AG04449 (cell line): Measurements from ENCODE around the gene AADACL2.
"Not testable (repeated sequence)": the region's sequence is repeated elsewhere in the genome, so short reads cannot be mapped to it uniquely, and the experiment has no call there.

Experiments used
- CTCF ChIA-PET: fragments of 350-600 bp; formaldehyde crosslinking; extraction: SDS; loops from one replicate; lab custom pipeline; 2021; ENCODE audit warnings: antibody characterized with exemption; lab: Yijun Ruan, JAX
- POLR2A ChIA-PET: fragments of 400-600, 350-600 bp; formaldehyde crosslinking; extraction: SDS; loops from one replicate; lab custom pipeline; 2020; ENCODE audit warnings: antibody characterized with exemption, inconsistent platforms; lab: Yijun Ruan, JAX
- DNase-seq: peaks from one replicate; pipeline ENCODE4 v3.0.0-alpha.2; 2010; ENCODE audit warnings: low read depth, low spot score
- H3K4me3 ChIP-seq: 2 replicates; pipeline ENCODE4 v1.5.1; 2011; ENCODE audit warnings: low read depth, mild to moderate bottlenecking, control low read depth, low read length
- CTCF ChIP-seq: IDR thresholded peaks from one replicate; pipeline ENCODE4 v1.5.1; 2011; ENCODE audit warnings: mild to moderate bottlenecking, moderate library complexity, low read length, control low read depth, inconsistent platforms; ENCODE audit not compliant: insufficient read depth; ENCODE audit errors: missing control alignments

Gene AADACL2

DNA sequence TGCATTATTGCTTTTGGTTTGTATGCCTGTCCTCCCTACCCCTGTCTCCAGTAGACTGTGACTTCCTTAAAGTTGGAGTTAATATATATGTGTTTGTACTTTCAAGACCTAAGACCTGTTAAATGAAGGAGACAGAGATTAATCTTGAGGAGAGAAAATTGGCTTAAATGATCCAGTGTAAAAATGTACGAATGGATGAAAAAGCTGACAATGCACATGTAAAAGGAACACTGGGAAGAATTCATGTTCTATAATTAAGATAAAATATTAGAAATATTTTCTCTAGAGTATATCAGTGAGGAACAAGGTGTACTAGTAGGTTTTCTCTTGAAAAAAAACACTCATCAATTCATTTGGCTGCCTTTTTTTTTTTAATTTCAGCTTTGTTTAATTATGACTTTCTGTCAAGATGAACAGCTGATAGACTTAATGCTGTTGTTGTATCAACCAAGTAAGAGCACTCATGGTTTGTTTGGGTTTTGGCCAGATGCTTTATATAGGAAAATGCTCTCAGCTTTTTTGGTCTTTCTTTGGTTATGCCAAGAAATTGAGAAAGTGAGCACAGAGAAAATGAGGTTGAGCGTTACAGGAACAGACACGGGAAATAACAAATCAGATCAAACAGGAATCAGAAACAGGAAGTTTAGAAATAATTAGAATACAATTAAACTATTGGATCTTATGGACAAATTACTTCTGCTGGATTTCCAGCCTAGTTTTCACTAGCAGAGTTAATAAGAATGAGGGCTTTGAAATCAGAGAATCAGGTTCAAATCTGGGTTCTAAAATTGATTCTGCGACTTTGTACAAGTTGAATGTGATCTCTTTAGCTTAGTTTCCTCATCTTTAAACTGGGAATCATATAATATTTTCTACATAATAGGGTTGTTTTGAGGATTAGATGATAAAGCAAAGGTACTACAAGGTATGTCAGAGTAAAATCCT, 41.9 kb downstream of the AADACL2 start:
- CTCF ChIA-PET: no interaction called here
- no peak for TF ChIP-seq CTCF
- POLR2A ChIA-PET: no interaction called here
- H3K4me3 ChIP-seq: no peak overlapping the region
- DNase-seq: no peak

GRCh38 chr3:151776259-151776740, 42.6 kb downstream of the AADACL2 start:
- no peak for TF ChIP-seq CTCF
- H3K4me3 ChIP-seq: no peak overlapping the region
- ChIA-PET CTCF (no interaction called here), POLR2A (no interaction called here)
- no peak for DNase-seq

GRCh38 chr3:151777880-151778279, 44.2 kb downstream of the AADACL2 start:
- ChIA-PET CTCF (interaction anchor here (1.1 to 1.6 kb wide), 2 partner anchors 12 to 16 kb away, joined by 3 to 4 read pairs; no protein-coding TSS in a partner anchor), POLR2A (interaction anchor here (0.6 kb wide), 1 partner anchor 197 kb away, joined by 3 read pairs; no protein-coding TSS in a partner anchor)
- no peak for TF ChIP-seq CTCF
- DNase-seq: no peak
- no peak overlapping the region for H3K4me3 ChIP-seq

GRCh38 chr3:151787626-151788025, 53.9 kb downstream of the AADACL2 start:
- TF ChIP-seq CTCF: no peak
- ChIA-PET CTCF (no interaction called here), POLR2A (no interaction called here)
- no peak overlapping the region for H3K4me3 ChIP-seq
- no peak for DNase-seq

- no peak for DNase-seq
- TF ChIP-seq CTCF: no peak
- H3K4me3 ChIP-seq: no peak overlapping the region
- ChIA-PET POLR2A (no interaction called here), CTCF (no interaction called here)
These were observed 54.7 kb downstream of the AADACL2 start for GRCh38 chr3:151788401-151788800.

DNA sequence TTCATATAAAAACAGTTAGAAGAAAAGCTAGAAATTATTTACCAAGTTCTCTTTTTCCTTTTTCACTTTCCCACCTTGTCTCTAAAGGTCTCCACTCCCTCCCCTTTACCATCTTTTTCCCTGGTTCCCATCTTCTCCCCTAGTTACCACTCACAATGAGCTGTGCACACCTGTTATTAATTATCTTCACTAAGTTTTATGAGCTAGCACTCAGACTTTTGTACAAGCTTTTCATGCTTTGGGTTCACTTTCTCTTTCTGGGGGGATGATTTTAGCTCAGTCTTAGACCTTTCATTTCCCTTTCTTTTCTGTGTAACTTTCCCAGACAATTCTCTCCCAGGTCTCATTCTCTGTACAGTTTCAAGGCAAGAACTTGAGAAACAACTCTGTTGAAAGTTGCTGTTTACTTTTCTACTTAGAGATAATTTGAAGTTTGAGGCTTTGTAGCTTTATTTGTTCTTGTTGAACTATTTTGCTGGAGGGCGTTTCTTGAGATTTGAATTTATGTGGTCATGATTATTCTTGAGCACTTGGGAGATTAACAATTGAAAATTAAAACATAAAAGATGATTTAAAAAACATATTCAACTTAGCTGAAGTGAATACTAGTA, 56.2 kb downstream of the AADACL2 start:
- no peak for TF ChIP-seq CTCF
- ChIA-PET CTCF (interaction anchor here (1.0 kb wide), 1 partner anchor 12 kb away, joined by 4 read pairs; no protein-coding TSS in a partner anchor), POLR2A (no interaction called here)
- DNase-seq: no peak
- no peak overlapping the region for H3K4me3 ChIP-seq

DNA sequence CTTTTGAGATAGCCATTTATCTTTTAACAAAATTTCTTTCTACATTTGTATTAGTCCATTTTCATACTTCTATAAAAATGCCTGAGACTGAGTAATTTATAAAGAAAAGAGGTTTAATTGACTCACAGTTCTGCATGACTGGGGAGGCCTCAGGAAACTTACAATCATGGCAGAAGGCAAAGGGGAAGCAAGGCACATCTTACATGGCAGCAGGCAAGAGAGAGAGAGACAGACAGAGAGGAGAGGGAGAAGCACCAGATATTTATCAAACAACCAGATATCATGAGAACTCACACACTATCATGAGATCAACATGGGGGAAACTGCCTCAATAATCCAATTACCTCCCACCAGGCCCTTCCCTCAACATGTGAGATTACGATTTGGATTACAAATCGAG, 57.0 kb downstream of the AADACL2 start:
- POLR2A ChIA-PET: not testable (repeated sequence)
- CTCF ChIA-PET: interaction anchor here (1.0 kb wide), 1 partner anchor 13 kb away, joined by 4 read pairs; no protein-coding TSS in a partner anchor

More for the DNA sequence above, 57.0 kb downstream of the AADACL2 start:
- not testable (repeated sequence) for DNase-seq, H3K4me3 ChIP-seq
